GM12873 (cell line): ENCODE measurements around the gene ABCC12.

ENCODE experiments used
- TF ChIP-seq, protein P1 (sequence below): IDR thresholded peaks from 2 replicates; pipeline ENCODE4 v1.5.1; 2012; ENCODE audit warnings: low read depth, mild to moderate bottlenecking, moderate library complexity, low read length, control low read depth; ENCODE audit not compliant: insufficient read depth; ENCODE audit errors: missing control alignments

Gene ABCC12

DNA sequence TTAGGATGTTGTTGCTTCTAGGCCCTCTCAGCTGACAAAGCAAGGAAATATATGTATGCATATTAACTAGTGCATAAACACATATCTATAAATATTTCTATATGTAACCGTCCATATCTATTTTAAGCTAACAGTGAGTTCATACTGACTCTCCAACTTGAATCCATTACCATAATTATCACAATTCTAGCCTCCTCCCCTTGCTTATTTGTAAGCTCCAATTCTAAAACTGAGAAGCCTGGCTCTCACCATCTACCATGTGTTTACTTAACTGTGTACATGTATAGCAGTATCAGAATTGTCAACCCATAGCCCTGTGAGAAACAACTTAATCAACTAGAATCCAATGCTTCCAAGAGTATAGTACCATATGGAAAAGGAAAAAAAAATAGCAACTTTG, 5.1 kb downstream of the ABCC12 start:
- TF ChIP-seq, protein P1, sequence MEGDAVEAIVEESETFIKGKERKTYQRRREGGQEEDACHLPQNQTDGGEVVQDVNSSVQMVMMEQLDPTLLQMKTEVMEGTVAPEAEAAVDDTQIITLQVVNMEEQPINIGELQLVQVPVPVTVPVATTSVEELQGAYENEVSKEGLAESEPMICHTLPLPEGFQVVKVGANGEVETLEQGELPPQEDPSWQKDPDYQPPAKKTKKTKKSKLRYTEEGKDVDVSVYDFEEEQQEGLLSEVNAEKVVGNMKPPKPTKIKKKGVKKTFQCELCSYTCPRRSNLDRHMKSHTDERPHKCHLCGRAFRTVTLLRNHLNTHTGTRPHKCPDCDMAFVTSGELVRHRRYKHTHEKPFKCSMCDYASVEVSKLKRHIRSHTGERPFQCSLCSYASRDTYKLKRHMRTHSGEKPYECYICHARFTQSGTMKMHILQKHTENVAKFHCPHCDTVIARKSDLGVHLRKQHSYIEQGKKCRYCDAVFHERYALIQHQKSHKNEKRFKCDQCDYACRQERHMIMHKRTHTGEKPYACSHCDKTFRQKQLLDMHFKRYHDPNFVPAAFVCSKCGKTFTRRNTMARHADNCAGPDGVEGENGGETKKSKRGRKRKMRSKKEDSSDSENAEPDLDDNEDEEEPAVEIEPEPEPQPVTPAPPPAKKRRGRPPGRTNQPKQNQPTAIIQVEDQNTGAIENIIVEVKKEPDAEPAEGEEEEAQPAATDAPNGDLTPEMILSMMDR = no peak

DNA sequence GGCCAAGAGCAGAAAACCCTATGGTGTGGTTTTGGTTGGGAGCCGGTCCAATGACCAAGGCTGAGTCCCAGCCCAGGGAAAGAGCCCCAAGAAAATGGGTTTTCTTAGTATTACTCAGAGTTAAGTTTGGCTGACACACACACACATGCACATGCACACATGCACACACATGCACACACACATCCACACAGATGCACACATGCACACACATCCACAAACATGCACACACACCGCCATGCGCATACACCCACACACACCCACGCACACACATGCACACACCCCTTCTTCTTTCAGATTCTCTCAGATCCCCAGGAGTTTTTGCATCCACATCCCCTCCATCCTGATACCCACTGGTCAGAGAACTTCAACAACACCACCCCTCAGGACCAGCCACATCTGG, 9.1 kb downstream of the ABCC12 start:
- TF ChIP-seq, protein P1 = no peak

DNA sequence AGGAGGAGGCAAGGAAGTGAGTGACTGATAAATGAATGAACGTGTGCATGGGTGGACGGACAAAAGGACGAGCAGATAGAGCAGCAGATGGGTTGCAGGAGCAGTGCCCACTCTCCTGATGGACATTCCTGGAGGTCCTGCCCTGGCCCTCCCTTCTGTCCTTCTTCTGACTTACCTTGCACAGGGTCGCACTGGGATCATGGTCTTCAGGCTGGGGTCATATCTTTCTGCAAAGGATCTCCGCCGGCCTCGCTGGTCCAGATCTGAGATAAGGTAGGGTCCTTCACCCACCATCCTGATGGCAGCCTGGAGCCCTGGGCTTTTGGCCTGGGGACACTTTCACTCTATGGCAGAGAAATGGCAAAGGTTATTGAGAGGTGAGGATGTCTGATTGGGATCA, 9.7 kb downstream of the ABCC12 start:
- TF ChIP-seq, protein P1 = no peak

DNA sequence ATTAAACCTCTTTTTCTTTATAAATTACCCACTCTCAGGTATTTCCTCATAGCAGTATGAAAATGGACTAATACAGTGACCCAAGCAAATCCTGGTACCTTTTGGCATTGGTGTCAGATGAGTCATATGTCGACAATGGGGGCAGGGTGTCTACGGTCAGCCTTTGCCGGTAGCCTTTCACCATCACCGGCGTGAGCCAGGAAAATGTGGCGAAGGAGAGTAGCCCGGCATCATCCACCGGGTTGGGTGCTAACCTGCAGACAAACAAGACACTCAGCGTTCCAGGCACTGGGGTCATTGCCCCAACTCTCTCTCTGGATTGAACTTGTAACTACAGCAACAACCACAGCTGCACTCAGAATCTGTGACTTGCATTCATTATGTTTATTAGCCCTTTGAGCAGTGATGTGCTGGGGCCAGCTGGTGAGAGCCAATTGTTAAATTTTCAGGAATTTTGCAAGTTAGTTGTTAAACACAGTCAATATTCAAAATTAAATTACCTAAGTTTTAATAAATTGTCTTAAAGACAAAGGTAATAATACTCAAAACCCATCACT, 11.9 kb downstream of the ABCC12 start:
- TF ChIP-seq, protein P1 = no peak

DNA sequence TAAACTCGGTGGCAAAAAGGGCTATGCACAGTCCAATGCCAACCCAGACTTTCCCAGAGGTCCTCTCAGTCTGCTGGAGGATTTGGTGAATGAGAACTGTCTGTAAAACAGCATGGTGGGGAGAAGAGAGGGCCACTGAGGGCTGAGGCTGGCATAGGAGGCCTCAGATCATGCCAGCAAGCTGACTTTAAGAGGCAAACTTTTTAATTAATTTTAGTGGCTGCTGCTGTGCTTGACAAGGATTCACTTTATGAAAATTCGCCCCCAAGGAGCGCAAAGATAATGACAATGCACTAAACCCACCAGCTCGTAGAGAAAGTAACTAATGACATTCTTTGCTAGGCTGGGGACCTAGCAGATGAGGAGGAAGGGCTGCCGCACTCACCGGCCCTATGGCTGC, 15.0 kb downstream of the ABCC12 start:
- TF ChIP-seq, protein P1 = no peak

DNA sequence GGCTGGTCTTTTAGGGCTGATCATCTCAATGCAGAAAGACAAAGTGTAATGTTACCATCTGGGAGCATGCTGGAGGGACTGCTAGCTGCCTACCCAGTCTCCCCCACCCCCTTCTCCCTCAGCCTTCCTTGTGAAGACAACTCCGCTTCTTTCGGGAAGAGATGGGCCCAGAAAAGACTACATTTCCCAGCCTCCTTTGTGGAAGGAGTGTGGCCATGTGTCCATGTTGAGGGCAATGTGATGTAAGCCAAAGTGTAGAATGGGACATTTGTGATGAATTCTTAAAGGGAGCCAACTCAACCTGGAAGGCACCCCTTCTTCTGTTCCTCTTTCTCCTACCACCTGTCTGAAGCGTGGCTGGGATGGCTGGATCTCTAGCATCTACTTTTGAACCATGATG, 16.3 kb downstream of the ABCC12 start:
- TF ChIP-seq, protein P1 = no peak

DNA sequence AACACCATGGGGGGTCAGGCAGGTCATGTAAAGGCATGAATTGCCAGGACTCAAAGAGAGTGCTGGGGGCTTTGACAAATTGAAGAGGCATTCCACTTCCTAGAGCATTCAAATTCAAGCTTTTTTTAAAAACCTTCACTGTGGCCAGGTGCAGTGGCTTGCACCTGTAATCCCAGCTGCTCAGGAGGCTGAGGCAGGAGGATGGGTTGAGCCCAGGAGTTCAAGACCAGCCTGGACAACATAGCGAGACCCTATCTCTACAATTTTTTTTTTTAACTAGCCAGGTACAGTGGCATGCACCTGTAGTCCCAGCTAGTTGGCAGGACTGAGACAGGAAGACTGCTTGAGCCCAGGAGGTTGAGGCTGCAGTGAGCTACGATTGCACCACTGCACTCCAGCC, 17.2 kb downstream of the ABCC12 start:
- TF ChIP-seq, protein P1 = no peak

DNA sequence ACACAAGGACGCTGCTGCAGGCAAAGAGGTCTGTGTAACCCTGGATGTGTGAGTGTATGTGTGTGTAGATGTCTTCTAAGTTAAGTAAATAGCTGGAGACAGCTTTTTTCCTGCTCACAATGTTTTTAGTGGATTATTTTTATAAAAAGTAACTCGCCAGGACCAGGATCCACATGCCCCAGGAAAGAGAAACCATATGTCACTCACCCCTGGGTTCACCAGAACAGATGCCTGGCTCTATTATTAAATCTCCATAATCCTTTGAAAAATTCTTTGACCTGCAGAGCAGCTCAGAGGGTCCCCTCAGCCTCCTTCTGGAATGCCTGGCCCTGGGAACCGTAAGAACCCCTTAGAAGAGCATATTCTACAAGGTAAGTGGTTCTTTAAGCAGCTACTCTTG, 18.0 kb downstream of the ABCC12 start:
- TF ChIP-seq, protein P1 = no peak
